ENCODE data around the gene CHST15. TPM values are rescaled to one million over a fixed set of nuclear protein-coding genes. Genes with fewer than 3 reads are reported as not detected.
A peak's percentile ranks its signal among the peaks of the same experiment; 100 is the strongest.

Gene CHST15
- total RNA-seq, 3 donors from 2014 or later, result 4.8 to 64.5 (median 10.8) TPM

GRCh38 chr10:124028700-124029480 lies 64.5 kb downstream of the CHST15 start:
- no peak for ATAC-seq
- no peak for DNase-seq
- Histone ChIP-seq H3K4me1 (ENCODE audit: low read depth) (no peaks in the 10 kb centered on the region), H3K9me3 (no peaks in the 10 kb centered on the region), H3K4me3 (no peak overlapping the region), H3K36me3 (ENCODE audit: low read depth) (no peaks in the 10 kb centered on the region)
- intact Hi-C loops (cut with DNase I, micrococcal nuclease), result no loop called here
- TF ChIP-seq CTCF (IDR thresholded peaks at IDR 0.05), result no peak

- DNase-seq, result no peak
- intact Hi-C loops (cut with DNase I, micrococcal nuclease), result no loop called here
- H3K9me3 ChIP-seq, result no peaks in the 10 kb centered on the region
- no peaks in the 10 kb centered on the region for H3K36me3 ChIP-seq (ENCODE audit: low read depth)
- H3K4me1 ChIP-seq (ENCODE audit: low read depth), result no peaks in the 10 kb centered on the region
- H3K4me3 ChIP-seq, result no peak overlapping the region
- no peak for TF ChIP-seq CTCF (IDR thresholded peaks at IDR 0.05)
- ATAC-seq, result no peak
Observed at GRCh38 chr10:124027651-124028050, 65.7 kb downstream of the CHST15 start.

GRCh38 chr10:124027031-124027611 lies 66.3 kb downstream of the CHST15 start:
- Histone ChIP-seq H3K4me1 (ENCODE audit: low read depth) (no peaks in the 10 kb centered on the region), H3K4me3 (no peak overlapping the region), H3K36me3 (ENCODE audit: low read depth) (no peaks in the 10 kb centered on the region), H3K9me3 (no peaks in the 10 kb centered on the region)
- no peak for TF ChIP-seq CTCF (IDR thresholded peaks at IDR 0.05)
- no peak for DNase-seq
- no peak for ATAC-seq
- intact Hi-C loops (cut with DNase I, micrococcal nuclease), result no loop called here

- intact Hi-C loops (cut with DNase I, micrococcal nuclease), result no loop called here
- no peaks in the 10 kb centered on the region for H3K4me1 ChIP-seq (ENCODE audit: low read depth)
- DNase-seq (no peak), ATAC-seq (no peak)
- H3K9me3 ChIP-seq, result no peaks in the 10 kb centered on the region
- no peaks in the 10 kb centered on the region for H3K36me3 ChIP-seq (ENCODE audit: low read depth)
- no peak overlapping the region for H3K4me3 ChIP-seq
- no peak for TF ChIP-seq CTCF (IDR thresholded peaks at IDR 0.05)
Observed at GRCh38 chr10:124026589-124026939, 66.8 kb downstream of the CHST15 start.

GRCh38 chr10:124025660-124026588 lies 67.5 kb downstream of the CHST15 start:
- Histone ChIP-seq H3K9me3 (no peaks in the 10 kb centered on the region), H3K4me1 (ENCODE audit: low read depth) (no peaks in the 10 kb centered on the region), H3K4me3 (no peak overlapping the region), H3K36me3 (ENCODE audit: low read depth) (no peaks in the 10 kb centered on the region)
- TF ChIP-seq CTCF (IDR thresholded peaks at IDR 0.05), result no peak
- intact Hi-C loops (cut with DNase I, micrococcal nuclease), result no loop called here
- ATAC-seq (peak; percentile 36), DNase-seq (peak in 1 of 3 donors; percentile 15)
